GM19035 (cell line): ENCODE data around the gene CDH16.

Experiments
- ATAC-seq: cut with Tn5 transposase; IDR thresholded peaks from one replicate; pipeline ENCODE4 v1.9.1; 2021; ENCODE audit not compliant: unreplicated experiment

Gene CDH16

GRCh38 chr16:66928702-66929388 is 10.2 kb upstream of the CDH16 start:
- no peak for ATAC-seq

- no peak for ATAC-seq
Observed at GRCh38 chr16:66927918-66928649, 9.4 kb upstream of the CDH16 start.

- no peak for ATAC-seq
Observed at GRCh38 chr16:66926961-66927436, 8.3 kb upstream of the CDH16 start.

GRCh38 chr16:66926171-66926947 is 7.7 kb upstream of the CDH16 start:
- no peak for ATAC-seq

- ATAC-seq, result no peak
Observed at GRCh38 chr16:66925322-66925840, 6.7 kb upstream of the CDH16 start, which contains the start of gene RRAD. Gene RRAD, minus strand, starts transcription at chr16:66925535. Its CDS starts 356 bp downstream, at chr16:66925179.

GRCh38 chr16:66924527-66925321 is 6.0 kb upstream of the CDH16 start:
- ATAC-seq, result no peak

DNA sequence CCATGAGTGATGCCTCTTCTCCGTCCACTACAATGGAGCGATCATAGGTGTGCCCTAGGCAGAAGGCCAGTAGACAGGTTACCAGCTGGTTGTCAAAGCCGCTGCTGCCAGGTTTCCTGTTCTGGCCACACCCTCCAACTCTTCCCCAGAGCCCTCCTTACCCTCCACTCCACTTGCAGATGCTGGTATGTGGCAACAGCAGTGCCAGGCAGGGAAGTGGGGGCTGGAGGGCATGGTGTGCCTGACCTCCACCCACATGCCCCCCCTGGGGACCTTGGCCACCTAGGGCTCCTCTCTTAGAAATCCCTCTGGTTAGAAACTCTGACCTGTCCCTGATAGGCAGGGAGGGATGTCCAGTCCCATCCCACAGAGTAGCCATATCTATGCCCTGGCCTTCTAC is 5.2 kb upstream of the CDH16 start:
- no peak for ATAC-seq

GRCh38 chr16:66923247-66923731 is 4.6 kb upstream of the CDH16 start:
- no peak for ATAC-seq

DNA sequence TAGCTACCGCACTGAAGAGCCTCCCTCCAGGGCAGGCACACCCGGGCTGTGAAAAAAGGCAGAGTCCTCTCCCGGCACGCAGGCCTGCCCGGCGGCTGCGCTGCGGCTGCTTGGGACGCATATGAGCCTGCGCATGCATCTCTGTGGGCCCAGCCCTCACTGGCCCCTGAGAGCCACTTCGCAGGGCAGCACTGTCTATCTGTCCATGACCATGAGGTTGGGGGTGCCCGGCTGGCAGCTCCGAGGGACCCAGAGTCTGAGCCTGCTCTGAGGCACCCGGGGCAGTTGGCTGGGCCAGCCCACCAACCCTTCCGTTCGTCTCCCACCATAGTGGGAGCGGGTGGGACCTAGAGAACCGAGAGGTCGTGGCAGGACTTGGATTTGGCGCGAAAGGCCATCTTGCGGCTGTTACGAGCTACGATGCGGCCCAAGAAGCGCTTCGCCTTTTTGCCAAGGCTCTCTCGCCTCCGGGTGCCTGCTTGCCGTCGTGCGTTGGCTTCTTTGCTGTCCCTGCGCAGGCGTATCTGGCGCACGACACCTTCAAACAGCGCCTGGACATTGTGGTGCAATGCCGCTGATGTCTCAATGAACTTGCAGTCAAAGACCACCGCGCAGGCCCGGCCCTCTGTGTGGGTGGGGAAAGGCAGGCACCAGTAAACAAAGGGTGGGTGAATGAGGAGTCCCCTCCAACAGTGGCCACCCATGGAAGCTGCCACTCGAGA is 3.2 kb upstream of the CDH16 start:
- no peak for ATAC-seq

- no peak for ATAC-seq
Observed at GRCh38 chr16:66920924-66921680, 2.4 kb upstream of the CDH16 start.

DNA sequence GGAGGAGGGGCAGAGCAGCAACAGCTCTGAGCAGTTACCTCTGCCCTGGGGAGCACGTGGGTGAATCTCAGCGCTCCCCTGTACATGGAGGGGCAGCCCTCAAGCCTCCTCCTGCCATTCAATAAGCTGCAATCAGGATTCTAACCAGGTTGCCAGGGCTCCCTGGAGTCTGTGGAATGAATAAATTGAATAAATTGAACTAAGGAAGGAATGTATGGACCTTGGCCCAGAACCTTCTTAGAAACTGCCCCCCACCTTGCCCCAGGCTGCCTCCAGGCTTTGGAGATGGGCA is 1.6 kb upstream of the CDH16 start:
- no peak for ATAC-seq

DNA sequence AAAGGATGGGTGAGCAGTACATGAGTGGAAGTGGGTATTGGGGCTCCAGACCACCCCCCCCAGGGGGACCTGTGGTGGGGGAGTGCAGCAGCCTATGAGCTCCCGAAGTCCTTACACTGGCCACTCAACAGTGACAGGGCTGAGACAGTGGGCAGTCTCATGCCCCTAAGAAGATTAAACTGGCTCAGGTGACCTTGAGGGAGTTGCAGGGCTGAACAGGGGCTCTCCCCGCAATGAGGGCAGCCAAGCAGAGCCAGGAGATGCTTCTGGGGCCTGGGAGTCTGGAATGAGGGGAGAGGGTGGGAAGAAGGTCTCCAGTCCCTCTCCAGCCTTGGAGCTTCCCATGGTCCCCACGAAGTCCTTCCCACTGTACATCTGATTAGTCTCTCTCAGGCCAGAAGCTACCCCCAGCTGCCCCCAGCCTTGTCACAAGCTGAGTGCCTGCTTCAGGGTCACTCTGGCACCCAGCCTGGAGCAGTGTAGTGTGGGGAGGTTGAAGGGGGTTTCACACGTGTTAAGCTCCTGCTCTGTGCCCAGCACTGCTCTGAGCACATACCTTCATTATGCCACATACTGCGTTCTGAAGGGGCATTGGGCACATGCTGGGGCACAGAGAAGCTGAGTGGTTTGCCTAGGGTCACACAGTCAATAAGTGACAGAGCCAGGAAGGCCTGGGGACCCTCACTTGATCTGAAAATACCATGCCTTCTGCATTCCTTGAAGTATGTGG is 1.0 kb upstream of the CDH16 start:
- ATAC-seq, result no peak

GRCh38 chr16:66918355-66918754 is 330 bp downstream of the CDH16 start:
- ATAC-seq, result no peak

GRCh38 chr16:66917741-66918140 is 944 bp downstream of the CDH16 start:
- no peak for ATAC-seq

- ATAC-seq, result no peak
Observed at GRCh38 chr16:66916518-66916917, 2.2 kb downstream of the CDH16 start.

DNA sequence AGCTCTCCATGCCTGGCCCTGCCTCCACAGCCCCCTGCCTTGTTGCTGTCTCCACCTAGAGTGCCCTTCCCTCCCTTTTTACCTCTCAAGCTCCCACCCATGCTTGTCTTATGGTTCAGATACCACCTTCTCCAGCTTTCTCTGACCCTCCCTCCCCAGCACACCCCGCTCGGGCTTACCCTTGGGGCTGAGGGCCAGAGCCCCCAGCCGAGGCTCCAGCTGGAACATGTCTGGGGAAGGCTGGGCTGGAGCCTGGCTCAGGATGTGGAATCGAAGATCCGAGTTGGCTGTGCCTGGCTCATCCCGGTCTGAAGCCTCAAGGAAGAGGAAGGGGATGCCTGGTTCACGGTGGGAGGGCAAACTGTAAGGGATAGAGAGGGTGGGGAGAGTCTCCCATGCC is 3.6 kb downstream of the CDH16 start:
- ATAC-seq, result no peak

DNA sequence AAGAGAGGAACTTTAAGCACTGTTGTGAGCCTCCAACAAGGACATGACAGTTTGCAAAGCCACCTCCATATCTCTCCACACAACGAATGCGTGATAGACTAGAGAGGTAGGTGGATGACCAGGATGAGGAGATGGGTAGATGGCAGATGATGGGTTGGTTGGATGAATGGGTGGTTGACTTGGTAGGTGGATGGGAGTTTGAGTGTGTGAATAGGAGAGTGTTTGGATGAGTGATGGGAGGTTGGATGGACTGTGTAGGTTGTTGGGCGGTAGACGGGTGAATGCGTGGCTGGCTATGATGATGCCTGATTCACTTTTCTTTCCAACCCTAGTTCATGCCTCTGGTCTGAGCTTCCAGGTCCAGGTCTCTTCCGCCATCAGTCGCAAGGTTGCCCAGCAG is 4.1 kb downstream of the CDH16 start:
- ATAC-seq, result no peak

GRCh38 chr16:66913711-66914110 is 5.0 kb downstream of the CDH16 start:
- no peak for ATAC-seq

GRCh38 chr16:66913081-66913480 is 5.6 kb downstream of the CDH16 start:
- ATAC-seq, result no peak
